BJ (cell line): ENCODE measurements around the gene FSTL3. TPM values are rescaled to one million over a fixed set of nuclear protein-coding genes. Genes with fewer than 3 reads are reported as not detected.

Source experiments
- CTCF ChIA-PET: fragments of 350-600 bp; formaldehyde crosslinking; extraction: SDS; loops from one replicate; lab custom pipeline; 2021; ENCODE audit warnings: antibody characterized with exemption, inconsistent platforms; lab: Yijun Ruan, JAX
- POLR2A ChIA-PET: fragments of 300-600 bp; sonication (Branson Sonifier 250); formaldehyde crosslinking; extraction: SDS; loops from one replicate; lab custom pipeline; 2021; ENCODE audit warnings: antibody characterized with exemption; lab: Charles Lee
- DNase-seq: peaks from one replicate; pipeline ENCODE4 v3.0.0-alpha.2; 2011; ENCODE audit warnings: low read depth
- H3K27me3 ChIP-seq: 2 replicates; pipeline ENCODE4 v1.6.0; 2011; ENCODE audit warnings: low read length; ENCODE audit not compliant: control insufficient read depth, insufficient read depth
- H3K36me3 ChIP-seq: 2 replicates; pipeline ENCODE4 v1.5.1; 2011; ENCODE audit warnings: low read length; ENCODE audit not compliant: control insufficient read depth, insufficient read depth
- H3K4me3 ChIP-seq: 2 replicates; pipeline ENCODE4 v1.5.1; 2011; ENCODE audit warnings: low read depth, mild to moderate bottlenecking, control low read depth, low read length
- CTCF ChIP-seq: IDR thresholded peaks from 2 replicates; pipeline ENCODE4 v1.5.1; 2011; ENCODE audit warnings: low read depth, mild to moderate bottlenecking, control low read depth, inconsistent platforms, low read length, moderate library complexity; ENCODE audit not compliant: insufficient read depth
- polyA plus RNA-seq: library from polyadenylated mRNA; depleted of rRNA; stranded (reverse); fragments of >200 nt; gene quantifications from 2 replicates; pipeline ENCODE4 v1.2.3, GENCODE V29; 2011; rRNA removed

Gene FSTL3
- polyA plus RNA-seq, 1 experiment: 83.2 TPM

DNA sequence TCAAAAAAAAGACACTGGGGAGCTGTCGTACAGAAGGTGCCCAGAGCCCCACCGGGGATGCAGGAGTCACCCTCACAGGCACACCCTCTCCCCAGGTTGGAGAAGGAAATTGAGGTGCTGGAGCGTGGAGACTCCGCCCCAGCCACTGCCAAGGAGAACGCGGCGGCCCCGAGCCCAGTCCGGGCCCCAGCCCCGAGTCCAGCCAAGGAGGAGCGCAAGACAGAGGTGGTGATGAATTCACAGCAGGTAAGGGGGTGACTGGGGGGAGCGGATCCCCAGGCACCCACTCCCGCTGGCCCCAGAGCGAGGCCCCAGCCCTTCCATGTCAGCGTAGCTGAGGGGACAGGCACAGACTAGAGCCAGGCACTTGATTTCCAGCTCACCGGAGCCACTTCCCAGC is 54.8 kb downstream of the FSTL3 start:
- no peak for DNase-seq
- ChIA-PET CTCF (interaction anchor here (0.9 to 1.9 kb wide), 3 partner anchors 13 to 147 kb away, joined by 3 to 4 read pairs (median 3); no protein-coding TSS in a partner anchor), POLR2A (no interaction called here)
- Histone ChIP-seq H3K27me3 (no peaks in the 10 kb centered on the region), H3K4me3 (no peak overlapping the region), H3K36me3 (no peaks in the 10 kb centered on the region)
- no peak for TF ChIP-seq CTCF

DNA sequence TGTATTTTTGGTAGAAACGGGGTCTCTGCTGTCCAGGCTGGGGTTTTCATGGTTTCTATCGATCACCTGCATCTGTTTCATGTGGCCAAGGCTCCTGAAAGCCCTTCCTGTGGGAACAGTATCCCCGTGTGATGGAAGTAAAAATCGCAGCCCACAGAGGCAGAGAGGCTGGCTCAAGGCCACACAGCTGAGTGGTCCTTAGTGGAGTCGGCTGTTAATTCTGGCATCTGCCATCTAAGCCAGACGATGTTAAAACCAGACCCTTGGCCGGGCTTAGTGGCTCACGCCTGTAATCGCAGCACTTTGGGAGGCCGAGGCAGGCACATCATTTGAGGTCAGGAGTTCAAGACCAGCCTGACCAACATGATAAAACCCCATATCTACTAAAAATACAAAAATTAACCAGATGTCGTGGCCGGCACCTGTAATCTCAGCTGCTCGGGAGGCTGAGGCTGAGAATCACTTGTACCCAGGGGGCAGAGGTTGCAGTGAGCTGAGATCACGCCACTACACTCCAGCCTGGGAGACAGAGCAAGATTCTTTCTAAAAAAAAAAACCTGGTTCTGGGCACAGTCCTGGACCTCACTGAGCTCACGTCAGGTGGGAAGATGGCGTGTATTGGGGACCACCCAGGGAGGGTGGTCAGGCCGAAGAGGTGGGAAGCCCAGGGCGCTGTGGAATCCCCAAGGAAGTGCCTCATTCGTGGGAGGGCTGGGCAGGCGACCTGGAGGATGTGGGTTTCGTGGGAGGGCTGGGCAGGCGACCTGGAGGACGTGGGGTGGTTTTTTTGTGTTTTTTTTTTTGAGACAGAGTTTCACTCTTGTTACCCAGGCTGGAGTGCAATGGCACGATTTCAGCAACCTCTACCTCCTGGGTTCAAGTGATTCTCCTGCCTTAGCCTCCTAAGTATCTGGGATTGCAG is 56.2 kb downstream of the FSTL3 start:
- ChIA-PET POLR2A (no interaction called here), CTCF (interaction anchor here (1.3 to 1.9 kb wide), 2 partner anchors 69 to 148 kb away, joined by 4 to 7 read pairs; partner anchors contain the start of gene RNF126)
- H3K27me3 ChIP-seq: no peaks in the 10 kb centered on the region
- H3K36me3 ChIP-seq: no peaks in the 10 kb centered on the region
- no peak for DNase-seq
- TF ChIP-seq CTCF: no peak
- no peak overlapping the region for H3K4me3 ChIP-seq

Other genes starting within 250 kb of the FSTL3 start
- gene SHC2, start 215.4 kb upstream of the FSTL3 start, polyA plus RNA-seq: 1.3 and 3.4 TPM in 2 replicates
- gene MADCAM1, start 179.9 kb upstream of the FSTL3 start, polyA plus RNA-seq: 0.10 TPM in 1 of 2 replicates, not detected in the other
- 4.5 and 6.8 TPM in 2 replicates for gene TPGS1, start 168.9 kb upstream of the FSTL3 start, polyA plus RNA-seq
- 49.1 and 75.2 TPM in 2 replicates for gene CDC34, start 144.6 kb upstream of the FSTL3 start, polyA plus RNA-seq
- gene GZMM, start 132.3 kb upstream of the FSTL3 start, polyA plus RNA-seq: not detected in 2 replicates
- gene BSG, start 103.8 kb upstream of the FSTL3 start, polyA plus RNA-seq: 579 and 1,176 TPM in 2 replicates
- gene HCN2, start 86.5 kb upstream of the FSTL3 start, polyA plus RNA-seq: 0.83 and 1.5 TPM in 2 replicates
- gene POLRMT, start 42.9 kb upstream of the FSTL3 start, polyA plus RNA-seq: 21.9 and 38.6 TPM in 2 replicates
- 0.05 TPM in 1 of 2 replicates, not detected in the other for gene FGF22, start 36.5 kb upstream of the FSTL3 start, polyA plus RNA-seq
- gene RNF126, start 13.2 kb upstream of the FSTL3 start, polyA plus RNA-seq: 2.7 and 2.9 TPM in 2 replicates
- gene PRSS57, start 19.1 kb downstream of the FSTL3 start, polyA plus RNA-seq: not detected in 2 replicates
- 1.1 and 1.2 TPM in 2 replicates for gene PALM, start 32.5 kb downstream of the FSTL3 start, polyA plus RNA-seq
- 0.05 and 0.06 TPM in 2 replicates for gene MISP, start 74.7 kb downstream of the FSTL3 start, polyA plus RNA-seq
- 137 and 328 TPM in 2 replicates for gene PTBP1, start 121.1 kb downstream of the FSTL3 start, polyA plus RNA-seq
- gene PLPPR3, start 145.6 kb downstream of the FSTL3 start, polyA plus RNA-seq: 0.56 and 1.1 TPM in 2 replicates
- gene AZU1, start 151.4 kb downstream of the FSTL3 start, polyA plus RNA-seq: 0.07 TPM in 1 of 2 replicates, not detected in the other
- not detected in 2 replicates for gene PRTN3, start 164.6 kb downstream of the FSTL3 start, polyA plus RNA-seq
- 0.10 and 0.12 TPM in 2 replicates for gene ELANE, start 175.9 kb downstream of the FSTL3 start, polyA plus RNA-seq
- gene CFD, start 183.3 kb downstream of the FSTL3 start, polyA plus RNA-seq: 0.70 and 0.77 TPM in 2 replicates
- 21.5 and 39.8 TPM in 2 replicates for gene MED16, start 216.8 kb downstream of the FSTL3 start, polyA plus RNA-seq
- not detected in 2 replicates for gene RNU6-9, start 217.1 kb downstream of the FSTL3 start, polyA plus RNA-seq
- gene R3HDM4, start 236.8 kb downstream of the FSTL3 start, polyA plus RNA-seq: 35.3 and 46.6 TPM in 2 replicates
- gene KISS1R, start 240.9 kb downstream of the FSTL3 start, polyA plus RNA-seq: not detected in 2 replicates
- 10.7 and 17.4 TPM in 2 replicates for gene ARID3A, start 249.6 kb downstream of the FSTL3 start, polyA plus RNA-seq